ENCODE measurements around the gene SCRT2.
"Not testable (repeated sequence)": the region's sequence is repeated elsewhere in the genome, so short reads cannot be mapped to it uniquely, and the experiment has no call there.

The SCRT2 gene

DNA sequence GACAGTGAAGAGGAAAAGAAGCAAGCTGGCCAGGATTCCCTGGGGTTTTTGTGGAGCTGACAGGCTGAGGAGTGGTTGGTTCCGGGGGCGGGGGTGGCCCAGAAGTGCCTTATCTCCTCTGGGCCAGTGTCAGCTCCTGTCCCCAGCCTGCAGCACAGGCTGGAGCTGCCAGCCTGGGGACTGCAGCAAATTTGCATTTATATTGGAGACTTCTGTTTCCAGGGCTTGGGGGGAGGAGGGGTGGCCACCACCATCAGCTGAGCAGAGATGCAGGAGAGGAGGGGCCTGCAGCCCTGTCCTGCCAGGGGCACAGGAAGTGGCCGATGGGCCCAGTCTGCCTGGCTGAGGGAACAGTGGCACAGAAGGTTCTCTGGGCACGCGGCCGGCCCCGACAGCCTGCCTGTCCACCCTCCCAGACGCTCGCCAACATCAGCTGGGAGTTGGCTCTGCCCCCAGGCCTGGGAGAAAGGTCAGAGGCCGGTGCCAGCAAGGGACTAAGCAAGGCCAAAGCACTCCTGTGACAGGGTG is 24.3 kb upstream of the SCRT2 start:
- no peak for DNase-seq

DNA sequence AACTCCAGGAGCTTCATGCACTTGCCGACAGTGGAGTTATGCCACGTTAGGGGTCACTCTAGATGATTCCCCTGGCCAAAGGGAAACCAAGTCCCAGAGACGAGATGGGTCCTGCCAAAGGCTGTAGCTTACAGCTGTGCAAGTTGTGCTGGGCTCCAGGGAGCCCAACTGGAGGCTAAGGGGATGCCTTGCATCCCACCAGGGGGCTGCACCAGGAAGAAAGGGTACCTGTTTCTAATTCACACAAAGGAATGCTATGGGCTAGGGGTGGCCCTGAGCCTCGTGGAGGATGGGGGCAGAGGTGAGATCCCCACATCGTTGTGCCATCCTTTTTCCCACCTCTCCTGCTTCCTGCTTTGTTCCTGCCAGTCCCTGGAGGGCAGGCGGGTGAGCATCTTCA is 23.7 kb upstream of the SCRT2 start:
- no peak for DNase-seq

DNA sequence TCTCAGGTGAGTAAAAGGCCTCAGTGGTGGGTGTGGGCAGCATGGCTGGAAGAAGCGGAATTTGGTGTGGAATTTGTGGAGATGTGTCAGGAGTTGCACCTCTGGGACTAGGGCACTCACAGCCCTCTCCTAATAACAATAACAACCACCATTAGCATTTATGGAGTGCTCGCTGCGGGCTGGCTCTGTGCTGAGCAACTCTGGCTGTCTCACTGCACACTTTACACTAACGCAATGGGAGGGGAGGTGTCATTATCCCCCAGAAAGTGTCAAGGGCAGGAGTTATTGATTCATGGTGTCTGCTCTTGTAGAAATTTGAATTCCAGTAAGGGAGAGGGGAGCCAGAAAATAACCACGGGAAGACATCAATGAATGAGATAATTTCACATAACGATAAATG is 22.7 kb upstream of the SCRT2 start:
- DNase-seq = no peak

DNA sequence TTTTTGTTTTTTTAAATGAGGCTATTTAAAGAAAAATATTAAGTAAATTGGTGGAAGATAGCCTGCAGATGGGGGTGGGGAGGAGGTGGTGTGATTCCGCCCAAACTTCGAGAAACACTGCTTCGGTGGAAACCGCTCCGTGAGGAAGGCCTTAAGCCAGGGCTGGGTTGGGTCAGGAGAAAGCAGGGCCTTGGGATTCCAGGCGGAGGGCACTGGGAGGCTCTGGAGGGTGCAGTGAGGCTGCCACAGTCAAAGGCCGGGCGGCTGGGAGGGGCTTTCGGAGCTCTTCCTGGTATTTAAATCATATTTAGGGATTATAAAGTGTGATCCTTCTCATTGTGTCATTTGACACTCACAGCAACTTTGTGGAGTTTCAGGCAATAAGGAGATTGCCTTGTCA is 22.2 kb upstream of the SCRT2 start:
- DNase-seq = no peak

DNA sequence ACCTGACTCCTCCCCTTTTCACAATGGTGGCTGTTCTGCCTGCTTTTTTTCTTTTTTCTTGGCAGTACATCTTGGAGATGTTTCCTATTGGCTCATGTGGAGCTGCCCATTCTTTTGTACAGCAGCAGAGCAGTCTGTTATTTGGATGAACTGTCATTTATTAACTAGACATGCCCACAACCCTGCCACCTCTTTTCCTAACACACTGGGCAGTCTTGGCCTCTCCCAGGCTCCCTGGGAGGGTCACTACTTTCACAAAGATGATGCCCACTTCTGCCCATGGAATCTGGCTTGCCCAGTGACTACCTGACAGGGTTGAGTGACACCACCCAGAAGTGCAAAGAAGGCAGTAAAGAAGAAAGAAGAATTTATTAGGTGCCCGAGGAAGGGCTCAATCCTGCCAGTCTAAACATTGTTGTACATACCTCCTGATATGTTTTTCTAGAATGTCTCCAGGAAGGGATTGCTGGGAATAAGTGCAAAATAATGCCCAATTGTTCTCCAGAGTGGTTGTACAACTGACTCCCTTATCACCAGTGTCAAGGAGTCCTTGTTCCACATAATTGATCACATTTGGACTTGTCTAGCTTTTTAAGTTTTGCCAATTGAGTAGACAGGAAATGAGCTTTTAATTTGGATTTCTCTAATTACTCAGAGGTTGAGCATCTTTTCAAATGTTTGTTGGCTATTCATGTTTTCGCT is 19.7 kb upstream of the SCRT2 start:
- no peak for DNase-seq

DNA sequence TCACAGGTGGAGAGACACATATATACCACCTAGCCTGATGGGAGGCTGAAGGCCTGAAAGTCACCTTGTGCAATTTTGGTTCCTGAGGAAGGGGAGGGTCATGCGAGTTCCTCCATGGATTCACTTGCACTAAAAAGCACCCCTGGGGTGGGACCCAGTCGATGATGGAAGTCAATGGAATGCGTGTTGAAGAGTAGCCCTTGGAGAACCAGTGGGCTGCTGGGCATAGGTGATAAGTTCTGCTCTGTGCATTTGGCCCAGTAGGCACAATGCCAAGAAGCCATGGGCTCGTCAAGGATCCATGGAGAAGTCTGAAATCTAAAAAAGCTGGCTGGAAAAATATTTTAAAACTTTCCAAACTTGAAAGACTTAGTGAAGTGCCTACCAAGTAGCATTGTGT is 18.9 kb upstream of the SCRT2 start:
- no peak for DNase-seq

DNA sequence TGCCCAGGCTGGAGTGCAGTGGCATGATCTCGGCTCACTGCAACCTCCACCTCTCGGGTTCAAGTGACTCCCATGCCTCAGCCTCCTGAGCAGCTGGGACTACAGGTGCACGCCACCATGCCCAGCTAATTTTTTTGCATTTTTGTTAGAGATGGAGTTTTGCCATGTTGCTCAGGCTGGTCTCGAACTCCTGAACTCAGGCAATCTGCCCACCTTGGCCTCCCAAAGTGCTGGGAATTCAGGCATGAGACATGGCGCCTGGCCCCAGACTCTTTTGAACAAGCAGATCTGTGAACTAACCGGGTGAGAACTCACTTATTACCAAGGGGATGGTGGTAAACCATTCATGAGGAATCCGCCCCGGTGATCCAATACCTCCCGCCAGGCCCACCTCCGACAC is 18.2 kb upstream of the SCRT2 start:
- not testable (repeated sequence) for DNase-seq

DNA sequence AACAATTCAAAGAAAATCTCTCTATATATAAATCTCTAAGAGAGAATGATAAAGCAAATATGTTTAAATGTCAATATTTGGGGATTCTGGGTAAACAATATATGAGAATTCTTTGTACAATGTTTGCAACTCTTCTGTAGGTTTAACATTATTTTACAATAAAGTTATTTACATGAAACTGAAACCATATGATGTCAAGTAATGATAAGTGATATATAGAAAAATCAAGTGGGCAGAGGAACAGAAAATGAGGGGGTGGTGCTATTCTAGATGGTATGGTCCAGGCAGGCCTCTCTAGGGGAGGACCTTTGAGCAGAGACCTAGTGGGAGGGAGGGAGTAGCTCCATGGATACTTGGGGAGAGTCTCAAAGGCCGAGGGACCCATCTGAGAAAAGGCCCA is 16.4 kb upstream of the SCRT2 start:
- no peak for DNase-seq

DNA sequence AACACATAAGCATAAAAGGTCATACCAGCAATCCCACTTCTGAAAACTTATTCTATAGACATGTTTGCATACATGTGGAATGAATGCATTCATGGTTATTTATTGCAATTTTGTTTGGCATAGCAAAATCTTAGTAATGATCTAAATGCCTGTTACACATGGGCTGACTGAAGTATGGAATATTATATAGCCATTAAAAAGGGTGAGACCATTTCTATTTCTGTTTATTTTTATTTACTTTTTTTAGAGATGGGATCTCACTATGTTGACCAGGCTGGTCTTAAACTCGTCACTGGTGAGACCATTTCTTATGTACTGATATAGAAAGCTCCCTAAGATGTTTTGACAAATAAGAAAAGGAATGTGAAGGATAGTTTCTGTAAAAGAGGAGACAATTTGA is 14.3 kb upstream of the SCRT2 start:
- DNase-seq = no peak

DNA sequence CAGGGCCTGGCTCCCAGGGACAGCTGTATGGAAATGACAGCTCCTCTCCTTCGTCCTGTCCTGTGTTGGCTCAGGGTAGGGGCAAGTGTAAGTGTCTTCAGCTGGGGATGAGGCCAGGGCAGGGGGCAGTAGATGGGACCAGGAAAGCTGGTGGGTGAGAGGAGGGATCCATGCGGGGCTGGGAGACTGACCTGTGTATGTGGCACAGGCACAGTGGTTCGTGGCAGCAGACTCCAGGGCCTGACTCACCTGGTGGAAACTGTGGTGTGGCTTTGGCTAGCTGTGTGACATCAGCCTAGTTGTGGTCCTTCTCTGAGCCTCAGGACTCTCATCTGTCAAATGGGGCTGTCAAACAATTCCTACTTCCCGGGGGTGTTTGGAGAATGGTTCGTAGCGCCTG is 13.7 kb upstream of the SCRT2 start:
- DNase-seq = no peak

DNA sequence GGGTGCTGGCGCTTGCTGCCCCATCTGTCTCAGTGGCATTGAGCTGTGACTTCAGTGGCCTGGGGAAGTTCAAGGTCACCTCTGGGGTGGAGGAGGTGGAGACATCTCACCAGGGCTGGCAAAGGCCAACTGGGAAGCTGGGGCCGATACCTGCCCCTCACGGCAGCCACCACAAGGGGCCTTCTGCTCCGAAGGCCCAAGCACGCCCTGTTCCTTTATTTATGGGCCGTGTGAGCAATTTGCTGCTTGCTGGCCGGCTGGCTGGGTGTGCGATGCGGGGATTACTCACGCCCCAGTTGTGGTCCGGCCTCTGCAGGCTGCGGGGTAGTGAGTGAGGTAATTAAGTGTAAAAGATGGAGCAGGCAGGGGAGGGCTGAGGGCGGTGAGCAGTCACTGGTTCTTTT is 13.2 kb upstream of the SCRT2 start:
- DNase-seq = no peak

DNA sequence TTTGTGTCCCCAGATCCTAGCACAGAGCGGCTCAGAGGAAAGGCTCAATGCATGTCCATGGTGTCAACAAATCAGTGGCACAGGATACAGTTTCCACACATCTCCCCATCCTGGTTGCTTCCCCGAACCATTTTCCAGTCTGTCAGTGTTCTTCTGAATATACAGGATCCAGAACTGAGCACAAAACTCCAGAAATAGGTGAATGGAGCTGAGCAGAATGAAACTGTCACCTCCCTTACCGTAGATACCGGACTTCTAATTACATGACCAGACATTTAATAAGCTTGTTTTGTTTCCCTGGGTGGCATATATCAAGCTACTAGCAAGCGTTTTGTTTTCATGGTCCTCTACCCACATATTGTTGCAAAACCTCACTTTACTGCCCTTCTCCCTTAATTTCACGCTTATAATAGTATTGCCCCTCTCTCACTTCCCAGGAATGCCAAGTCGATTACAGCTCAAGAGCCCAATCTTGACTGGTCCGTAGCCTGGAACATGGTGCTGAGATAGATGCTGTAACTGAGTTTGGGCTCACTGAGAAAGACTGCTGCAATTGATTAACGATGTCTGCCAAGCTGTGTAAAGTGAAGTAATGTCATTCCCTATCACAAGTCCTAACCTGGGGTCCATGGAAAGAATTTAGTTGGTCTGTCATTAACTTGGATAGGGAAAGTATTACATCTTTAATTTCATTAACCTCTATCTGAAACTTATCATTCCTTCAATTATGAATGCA is 12.0 kb upstream of the SCRT2 start:
- no peak for DNase-seq

DNA sequence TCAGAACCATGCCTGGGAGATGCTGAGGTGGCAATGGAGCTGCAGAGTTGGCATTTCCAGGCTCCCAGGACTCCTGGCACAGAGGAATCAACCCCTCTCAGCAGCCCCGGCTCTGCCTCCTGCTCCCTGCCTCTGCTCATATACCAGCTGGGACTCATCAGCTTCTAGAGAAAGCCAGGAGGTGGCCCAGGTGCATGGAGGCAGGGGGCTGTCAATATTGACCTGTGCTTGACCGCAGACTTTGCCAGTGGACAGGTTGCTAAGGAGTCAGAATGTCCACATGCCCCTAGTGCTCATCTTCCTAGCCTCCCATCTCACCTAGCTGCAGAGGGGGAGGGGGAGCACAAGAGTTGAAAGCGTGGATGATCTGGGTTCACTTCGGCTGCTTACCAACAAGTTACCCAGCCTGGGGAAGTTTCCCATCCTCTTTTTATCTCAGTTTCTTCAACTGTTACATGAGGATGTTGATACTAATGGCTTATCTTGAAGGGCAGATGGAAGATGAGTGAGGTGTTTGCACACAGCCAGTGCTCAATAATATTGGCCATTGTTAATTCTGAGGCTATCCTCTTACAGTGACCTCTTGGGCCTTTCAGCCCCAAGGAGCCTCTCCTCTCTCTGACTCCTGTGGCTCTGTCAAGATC is 9.2 kb upstream of the SCRT2 start:
- DNase-seq = no peak

DNA sequence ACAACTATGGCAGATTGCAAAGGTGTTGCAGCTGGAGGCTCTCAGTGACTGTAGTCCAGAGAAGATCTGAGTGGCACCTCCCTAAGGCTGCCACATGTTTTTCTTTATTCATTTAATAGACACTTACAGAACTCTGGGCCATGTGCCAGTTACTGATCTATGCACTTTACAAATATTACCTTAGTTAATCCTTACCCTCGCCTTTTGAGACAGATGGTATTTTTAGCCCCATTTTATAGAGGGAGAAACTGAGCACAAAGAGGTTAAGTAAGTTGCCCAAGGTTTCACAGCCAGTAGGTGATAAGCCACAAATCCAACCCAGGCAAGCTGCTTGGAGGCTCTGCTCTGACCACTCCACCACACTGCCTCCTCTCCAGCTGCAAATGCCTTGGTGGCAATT is 6.5 kb upstream of the SCRT2 start:
- no peak for DNase-seq

DNA sequence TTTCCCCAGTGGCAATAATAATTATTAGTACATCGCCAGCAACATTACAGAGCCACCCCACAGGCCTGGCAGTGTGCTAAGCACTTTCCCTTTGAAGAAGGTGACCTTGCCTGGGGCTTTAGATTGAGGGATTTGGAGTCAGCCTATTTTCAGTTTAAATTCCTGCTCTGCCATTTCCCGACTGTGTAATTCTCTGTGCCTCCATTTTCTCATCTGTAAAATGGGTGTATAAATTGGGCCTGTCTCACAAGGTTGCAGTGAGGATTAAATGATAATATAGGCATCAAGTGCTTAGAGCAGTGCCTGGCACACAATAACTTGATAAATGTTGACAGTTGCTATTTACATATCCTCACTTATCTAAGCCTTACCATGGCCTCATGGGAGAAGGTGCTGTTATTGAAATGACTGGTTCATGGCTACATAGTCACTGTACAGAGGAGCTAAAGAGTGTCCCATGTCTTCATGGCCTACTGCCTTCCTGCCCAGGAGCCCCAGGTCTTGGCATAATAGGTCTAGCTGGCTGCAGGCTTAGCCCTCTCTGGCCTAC is 5.1 kb upstream of the SCRT2 start:
- no peak for DNase-seq

DNA sequence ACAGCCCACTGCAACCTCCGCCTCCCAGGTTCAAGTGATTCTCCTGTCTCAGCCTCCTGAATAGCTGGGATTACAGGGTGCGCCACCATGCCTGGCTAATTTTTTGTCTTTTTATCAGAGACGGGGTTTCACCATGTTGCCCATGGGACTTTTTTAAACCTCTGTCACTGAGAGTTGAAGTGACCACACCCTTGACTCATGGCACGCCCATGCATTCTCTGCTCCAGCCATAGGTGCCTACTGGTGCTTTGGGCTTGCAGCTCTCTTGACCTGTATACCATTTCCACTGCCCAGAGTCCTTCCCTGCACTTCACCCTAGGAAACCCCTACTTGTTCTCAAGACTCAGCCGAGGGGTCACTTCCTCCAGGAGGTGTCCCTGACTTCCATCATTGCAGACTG is 2.4 kb upstream of the SCRT2 start:
- no peak for DNase-seq

DNA sequence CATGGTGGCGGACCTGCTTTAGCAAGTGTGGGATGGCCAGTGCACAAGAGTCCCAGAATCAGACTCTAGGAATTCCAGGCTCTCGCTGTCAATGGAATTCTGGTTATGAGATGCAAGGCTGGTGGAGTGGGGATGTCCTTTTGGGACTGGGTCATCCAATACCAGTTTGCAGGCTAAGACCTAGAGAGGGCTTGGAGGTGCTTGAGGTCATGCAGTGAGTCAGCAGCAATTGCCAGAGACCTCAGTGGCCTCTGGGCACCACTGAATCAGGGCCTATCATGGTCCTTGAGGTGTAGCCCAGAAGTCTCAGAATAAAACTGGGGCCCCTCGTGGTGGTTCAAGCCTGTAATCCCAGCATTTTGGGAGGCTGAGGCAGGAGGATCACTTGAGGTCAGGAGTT is 1.4 kb upstream of the SCRT2 start:
- DNase-seq = no peak

DNA sequence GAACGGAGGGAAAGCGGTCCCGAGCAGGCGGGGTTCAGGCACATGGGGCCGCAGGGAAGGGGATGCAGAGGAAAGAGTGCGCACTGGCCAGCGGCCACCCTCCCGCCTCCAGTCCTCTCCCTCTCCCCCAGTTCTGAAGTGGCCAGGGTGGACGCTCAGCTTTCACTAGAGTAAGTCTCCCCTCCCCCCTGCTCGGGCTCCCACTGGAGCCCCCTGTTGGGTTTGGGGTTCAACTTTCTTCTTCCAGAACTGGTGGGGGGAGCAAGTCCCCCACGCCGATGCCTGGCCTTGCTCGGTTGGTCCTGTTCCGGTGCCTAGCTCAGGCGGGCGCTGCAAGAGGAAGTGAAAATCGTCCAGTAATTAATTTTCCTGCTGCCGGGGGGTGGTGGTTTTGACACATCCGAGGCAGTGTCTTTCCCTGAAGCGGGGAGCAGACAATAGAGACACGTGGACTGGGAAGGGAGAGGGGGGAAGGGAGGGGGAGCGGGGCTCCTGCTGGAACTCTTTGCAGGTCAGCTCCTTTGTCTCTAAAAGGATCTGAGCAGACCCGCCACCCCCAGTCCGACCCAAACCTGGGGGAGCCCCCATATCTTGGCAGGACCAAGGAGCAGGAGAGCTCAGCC is 824 bp upstream of the SCRT2 start:
- DNase-seq = peak; percentile 19

DNA sequence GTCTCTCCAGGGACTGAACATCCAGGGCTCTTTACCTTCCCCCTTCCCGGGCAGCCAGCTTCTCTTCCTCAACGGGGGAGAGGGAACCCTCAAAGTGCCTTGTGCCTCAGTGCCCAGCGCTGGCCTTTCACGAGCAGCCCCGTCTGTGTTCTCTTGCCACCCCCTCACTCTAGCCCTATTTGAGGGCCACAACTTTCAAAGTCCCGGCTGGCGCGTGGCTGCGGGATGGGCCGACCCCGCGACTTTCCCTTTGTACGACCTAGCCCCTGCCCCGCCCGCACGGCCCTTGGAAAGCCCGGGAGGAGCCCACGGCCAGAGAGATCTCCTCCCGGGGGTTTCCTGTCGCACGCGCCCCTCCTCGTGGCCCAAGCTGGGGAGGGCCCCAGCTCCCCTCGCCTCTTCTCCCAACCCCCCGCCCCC is 559 bp downstream of the SCRT2 start:
- DNase-seq = no peak

DNA sequence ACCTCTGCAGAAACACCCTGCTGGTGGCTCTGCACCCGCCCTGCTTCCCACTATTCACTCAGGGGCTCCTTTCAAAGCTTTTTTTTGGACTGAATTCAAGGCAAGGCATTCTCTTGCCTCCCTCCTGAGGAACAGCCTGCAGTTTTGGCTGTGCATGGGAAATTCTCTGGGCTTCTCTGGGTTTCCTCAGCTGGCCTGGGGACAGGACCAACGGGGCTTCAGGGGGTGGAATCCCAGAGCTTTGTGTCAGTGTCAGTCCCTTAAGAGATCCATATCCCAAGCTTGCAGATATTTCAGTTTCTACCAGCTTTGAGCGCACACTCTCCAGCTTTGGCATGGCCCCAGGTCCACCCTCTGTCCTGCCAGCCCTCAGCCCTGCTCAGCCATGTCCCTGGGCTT is 2.0 kb downstream of the SCRT2 start:
- no peak for DNase-seq

DNA sequence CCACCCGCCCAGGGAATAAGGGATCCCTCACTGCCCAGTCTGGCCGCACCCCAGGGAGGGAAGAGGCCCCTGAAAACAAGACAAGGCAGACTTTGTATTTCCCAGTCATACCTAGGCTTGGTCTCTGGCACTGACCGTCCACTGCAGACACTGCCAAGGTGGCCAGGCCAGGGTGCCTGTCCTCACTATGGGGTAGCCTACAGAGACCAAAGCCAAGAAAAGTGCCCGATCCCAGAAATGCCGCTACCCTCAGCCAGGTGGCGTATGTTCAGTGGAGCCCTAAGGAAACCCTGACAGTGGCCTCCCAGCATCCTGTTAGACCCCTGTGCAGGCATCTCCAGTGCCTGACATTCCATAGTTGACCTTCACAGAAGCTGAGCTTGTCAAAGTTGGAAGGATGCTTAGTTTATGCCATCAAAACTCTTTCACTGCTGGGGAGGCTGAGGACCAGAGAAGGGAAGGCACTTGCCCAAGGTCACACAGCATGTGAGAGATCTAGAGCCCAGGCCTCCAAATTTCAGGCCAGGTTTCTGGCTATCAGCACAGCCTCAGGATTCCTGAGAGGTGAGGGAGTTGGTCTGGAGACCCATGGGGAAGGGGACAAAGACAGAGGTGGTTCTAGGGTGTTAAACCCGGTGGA is 2.5 kb downstream of the SCRT2 start:
- DNase-seq = no peak

DNA sequence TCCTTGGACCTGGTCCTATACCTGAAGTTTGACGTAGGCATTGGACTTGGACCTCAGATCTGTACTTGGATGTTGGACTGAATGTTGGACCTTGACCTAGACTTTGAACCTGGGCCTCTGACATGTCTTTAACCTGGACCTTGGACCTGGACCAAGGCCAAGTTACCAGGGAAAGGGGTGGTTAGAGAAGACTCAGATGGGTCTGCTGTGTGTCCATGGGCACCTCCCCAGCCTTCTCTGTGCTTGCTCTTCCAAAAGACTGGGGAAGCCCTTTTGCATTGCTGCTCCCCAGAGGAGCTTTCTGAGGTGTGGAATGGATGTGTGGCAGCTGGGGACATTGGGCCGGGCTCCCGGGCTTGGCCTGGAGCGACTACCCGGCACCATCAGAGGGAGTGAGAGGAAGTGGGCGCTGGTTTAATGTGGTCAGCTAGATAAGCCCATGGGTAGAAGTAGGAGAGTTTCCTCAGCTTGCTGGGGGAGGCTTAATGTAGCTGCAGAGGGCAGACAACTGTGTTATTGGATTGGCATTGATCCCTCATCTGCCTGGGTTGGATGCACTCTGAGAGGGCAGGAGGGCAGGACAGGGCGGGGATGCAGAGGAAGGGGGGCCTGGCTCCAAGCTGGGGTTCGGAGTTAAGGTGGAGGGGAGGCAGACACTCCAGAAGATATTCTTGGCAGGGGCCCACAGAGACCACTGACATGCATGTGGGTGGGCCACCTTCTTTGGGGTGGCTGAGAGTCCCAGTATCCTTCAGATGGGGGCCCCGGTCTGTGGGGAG is 4.2 kb downstream of the SCRT2 start:
- no peak for DNase-seq
